ENCODE data around the gene OR5J2.
"Not testable (repeated sequence)": the region's sequence is repeated elsewhere in the genome, so short reads cannot be mapped to it uniquely, and the experiment has no call there.

Gene OR5J2

DNA sequence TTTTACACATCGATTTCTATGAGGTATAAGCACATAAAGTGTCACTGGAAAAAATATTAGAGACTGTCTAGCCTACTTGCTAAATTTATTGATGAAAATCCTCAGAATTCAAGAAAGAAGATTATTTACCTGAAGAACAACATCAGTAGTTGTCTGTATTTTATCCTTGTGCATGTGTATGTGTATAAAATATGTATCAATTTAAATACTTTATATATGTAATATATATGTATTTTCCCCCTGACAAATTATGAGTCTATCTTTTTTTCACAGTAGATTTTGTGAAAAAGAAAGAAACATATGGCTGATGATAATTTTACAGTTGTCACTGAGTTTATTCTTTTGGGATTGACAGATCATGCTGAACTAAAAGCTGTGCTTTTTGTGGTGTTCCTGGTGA lies at the start of gene OR5J2:
Gene OR5J2 (plus strand): TSS at position 301 of the 400 bp plus-strand sequence. CDS start 0 bp downstream, at position 301.
- DNase-seq: no peak

DNA sequence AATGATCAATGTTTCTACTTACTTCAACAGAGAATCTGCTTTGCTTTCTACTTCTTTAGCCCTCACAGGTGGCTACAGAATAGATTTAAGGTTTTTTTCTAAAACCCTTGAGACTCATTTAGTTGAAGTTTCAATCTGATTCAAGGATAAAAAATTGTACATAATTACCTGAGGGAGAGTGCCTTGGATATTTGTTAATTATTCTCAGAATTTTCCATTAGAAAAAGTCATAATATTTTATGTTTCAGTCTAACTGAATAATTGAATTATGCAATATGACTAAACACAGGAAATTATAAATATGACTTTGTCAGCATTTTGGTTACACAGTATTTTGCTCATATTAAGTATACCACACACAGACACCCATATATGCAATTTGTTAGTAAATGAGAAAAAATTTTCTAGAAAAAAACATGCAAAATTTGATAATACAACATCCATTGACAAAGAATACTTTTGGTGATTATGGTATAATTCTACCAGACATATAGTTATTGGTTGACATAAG lies 36.2 kb upstream of the OR5J2 start, which contains the start of gene OR8J3:
Gene OR8J3 (minus strand): TSS at position 51 of the 511 bp plus-strand sequence. CDS start 2,483 bp downstream, outside the sequence.
- DNase-seq: no peak

DNA sequence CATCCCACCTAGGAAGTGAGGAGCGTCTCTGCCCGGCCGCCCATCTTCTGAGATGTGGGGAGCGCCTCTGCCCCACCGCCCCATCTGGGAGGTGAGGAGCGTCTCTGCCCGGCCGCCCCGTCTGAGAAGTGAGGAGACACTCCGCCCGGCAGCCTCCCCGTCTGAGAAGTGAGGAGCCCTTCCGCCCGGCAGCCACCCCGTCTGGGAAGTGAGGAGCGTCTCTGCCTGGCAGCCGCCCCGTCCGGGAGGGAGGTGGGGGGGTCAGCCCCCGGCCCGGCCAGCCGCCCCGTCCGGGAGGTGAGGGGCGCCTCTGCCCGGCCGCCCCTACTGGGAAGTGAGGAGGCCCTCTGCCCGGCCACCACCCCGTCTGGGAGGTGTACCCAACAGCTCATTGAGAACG lies 32.7 kb upstream of the OR5J2 start:
- DNase-seq: not testable (repeated sequence)

DNA sequence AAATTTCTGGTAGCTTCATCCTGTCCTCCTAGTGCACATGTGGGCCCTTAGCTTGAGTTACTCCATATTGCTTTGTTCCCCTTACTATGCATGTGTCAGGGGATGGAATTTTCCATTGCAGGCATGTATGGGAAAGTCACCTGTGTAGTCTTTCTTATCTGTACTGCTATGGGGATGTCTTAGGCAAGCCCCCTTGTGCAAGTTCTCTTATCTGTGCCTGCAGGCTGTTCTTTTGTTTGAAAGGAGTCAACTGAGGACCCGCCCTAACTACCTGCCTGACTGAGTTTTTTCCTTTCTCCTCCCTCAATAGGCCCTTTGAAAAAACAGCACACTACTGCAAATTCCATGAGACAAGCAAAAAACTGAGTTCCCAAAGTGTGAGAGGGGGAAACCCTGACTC lies 25.0 kb upstream of the OR5J2 start:
- no peak for DNase-seq

DNA sequence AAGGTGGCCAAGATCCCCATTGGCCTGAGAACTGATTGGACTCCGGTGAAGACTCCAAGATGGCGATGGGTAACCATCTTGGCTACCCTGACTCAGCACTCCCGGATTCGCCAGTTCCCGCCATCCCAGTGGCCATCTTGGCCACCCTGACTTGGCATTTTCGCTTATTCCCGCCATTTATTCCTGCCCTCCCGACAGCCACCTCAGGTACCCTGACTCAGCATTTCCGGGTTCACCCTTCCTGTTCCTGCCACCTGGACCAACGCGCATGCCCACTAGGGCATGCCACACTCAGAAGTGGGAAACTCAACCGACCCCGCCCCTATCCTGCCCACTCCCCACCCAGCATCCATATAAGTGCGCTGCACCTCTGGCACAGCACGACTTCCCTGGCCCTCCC lies 24.1 kb upstream of the OR5J2 start:
- DNase-seq: no peak

DNA sequence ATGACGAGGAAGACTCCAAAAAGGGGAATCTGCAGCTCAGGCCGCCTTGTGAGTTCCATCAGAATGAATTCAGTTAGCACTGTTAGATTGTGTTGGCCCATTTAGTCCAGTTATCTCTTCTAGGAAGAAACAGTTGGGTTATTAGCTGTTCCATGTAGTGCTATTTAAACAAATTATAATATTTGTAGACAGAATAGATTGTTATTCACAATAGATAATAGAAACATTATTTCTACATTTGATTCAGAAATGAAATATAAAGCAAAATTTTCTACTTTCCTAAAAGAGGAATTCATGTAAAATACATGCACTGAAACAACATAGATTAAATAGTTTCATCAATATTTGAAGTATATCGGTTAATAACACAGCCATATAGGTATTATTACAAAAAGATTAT lies 16.2 kb upstream of the OR5J2 start, which contains the start of gene OR8K5:
Gene OR8K5 (minus strand): TSS at position 101 of the 400 bp plus-strand sequence. CDS start 0 bp downstream, at position 101.
- DNase-seq: no peak

DNA sequence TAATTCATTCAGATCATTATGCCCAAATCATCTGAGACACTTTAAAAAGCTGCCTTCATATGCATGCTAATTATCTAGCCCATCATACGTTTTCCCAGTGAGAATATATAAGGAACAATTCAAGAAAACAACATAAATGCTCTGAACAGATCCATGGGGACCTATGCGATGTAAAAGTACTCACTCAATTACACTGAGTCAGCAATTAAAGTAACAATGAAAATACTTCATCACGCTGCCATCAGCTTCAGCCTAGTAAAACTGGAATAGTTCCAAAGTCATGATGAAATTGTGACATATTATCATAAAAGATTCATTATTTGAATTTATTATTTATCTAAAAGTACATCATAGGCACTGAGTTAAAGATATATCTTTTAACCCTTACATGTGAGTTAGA lies 12.6 kb upstream of the OR5J2 start:
- DNase-seq: no peak

DNA sequence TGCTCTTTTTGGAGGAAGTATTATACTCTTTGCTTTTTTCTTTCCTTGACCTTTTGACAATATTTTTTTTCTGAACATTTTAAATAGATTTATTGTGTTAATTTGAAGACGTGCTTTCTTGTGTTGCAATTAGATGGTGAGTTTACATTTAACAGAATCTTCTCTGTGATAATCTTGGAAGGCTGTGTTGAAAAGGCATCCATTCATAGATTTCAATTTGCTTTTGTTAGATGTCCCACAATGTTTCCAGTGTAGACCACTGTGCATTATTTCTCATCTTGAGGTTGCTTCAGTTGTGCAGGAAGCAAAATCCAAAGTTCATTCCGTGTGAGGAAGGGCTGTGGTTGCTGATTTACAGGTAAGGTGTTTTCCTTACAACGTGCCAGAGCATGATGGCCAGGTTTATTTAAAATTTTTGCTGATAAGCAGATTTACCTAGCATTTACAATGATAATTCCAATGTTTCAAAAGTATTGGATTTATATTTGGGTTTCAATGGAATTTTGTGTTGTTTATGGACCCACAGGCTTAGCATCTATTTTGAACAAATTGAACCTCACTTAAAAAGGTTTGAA lies 4.1 kb upstream of the OR5J2 start:
- no peak for DNase-seq

DNA sequence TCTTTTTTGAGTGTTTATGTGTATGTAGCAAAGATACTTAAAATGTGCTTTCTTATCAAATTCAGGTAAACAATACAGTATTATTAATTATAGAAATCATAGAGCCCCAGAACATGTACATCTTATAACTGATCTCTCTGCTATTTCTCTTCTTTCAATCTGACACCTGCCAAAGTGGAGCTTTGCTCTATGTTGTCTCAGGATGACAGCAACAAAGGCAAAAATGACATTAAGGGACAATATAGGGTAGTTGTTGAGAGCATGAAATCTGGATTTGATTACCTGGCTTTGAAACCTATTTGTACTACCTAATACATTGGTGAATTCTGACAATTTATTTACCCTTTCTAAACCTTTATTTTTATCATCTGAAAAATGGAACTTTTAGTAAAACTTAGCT lies 7.0 kb downstream of the OR5J2 start:
- DNase-seq: no peak

DNA sequence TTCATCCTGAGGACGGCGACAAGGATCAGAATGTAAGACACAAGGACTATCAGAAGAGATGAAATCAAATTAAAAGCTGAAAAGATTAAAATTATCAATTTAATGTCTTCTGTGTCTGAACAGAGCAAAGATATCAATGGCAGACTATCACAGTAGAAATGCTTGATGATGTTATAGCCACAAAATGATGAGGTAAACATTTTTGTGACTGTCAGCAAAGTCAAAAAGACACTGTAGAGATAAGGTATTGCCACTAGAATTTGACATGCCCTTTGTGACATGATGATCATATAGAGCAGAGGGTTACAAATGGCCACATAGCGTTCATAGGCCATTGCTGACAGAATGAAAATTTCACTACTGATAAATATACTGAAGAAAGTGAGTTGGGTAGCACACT lies 12.2 kb downstream of the OR5J2 start:
- DNase-seq: no peak

DNA sequence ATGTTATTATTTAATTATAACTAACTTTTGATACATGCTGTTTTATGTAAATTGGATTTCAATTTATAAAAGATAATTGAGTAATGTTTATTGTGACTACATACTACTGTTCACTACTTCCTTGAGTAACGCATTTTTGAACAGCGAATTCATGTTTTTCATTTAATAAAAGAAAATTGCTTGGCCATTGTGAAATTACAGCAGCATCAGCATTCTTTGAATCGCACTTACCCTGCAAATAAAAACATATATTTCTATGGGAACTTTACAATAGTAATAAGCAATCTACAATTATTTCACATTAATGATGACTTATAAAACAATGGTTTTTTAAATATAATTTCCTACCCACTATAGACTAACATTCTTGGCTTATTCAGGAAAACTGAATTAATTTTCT lies 20.3 kb downstream of the OR5J2 start:
- no peak for DNase-seq

DNA sequence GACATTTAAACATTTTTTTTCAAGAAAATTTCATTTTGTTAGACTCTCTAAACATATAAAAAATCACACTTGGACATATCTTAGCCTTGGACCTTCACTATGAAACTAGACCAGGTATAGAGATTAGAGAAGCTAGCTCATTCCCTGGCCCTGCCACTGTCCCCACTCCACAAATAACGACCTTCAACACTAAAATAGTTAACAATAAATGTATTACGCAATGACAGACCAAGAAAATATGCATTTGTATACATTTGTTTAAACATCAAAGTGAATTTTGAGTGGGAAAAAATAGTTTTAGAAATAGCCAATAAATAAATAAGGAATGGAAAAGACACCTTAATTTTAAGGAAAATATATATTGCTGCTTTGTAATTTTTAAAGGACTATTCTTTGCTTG lies 20.9 kb downstream of the OR5J2 start:
- no peak for DNase-seq

DNA sequence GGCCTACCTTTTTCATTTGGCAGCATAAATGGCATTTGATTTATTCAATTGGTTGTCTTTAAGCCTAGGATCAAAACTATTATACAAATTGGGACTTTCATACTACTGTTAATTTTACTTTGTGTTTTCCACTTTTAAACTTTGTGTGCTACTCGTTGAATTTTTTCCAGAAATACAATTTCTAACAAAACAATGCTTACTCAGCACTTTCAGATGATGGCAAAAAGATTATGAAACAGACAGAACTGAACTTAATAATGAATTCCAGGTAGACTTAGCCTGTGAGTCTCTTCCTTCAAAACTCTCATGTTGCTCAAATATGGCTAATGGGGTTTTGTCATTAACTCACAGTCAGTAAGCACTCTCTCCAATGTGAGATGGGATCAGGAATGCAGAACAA lies 31.4 kb downstream of the OR5J2 start:
- no peak for DNase-seq

DNA sequence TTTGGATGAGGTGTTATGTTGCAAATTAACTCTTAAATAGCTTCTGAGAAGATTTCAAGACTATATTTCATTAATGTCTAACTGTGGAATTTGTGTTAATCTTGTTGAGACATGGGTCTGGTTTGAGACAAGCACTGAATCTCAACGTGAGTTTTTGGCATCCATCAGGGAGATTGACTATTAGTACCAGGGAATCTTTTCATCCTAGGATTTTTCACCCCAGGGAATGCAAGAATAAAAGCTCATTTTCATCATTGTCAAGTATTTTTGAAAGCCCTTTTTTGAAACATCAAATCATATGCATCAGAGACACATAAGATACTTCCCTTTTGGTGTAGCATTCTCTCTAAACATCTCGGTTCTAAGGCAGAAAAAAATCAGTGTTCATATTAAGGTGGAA lies 38.1 kb downstream of the OR5J2 start:
- DNase-seq: no peak

DNA sequence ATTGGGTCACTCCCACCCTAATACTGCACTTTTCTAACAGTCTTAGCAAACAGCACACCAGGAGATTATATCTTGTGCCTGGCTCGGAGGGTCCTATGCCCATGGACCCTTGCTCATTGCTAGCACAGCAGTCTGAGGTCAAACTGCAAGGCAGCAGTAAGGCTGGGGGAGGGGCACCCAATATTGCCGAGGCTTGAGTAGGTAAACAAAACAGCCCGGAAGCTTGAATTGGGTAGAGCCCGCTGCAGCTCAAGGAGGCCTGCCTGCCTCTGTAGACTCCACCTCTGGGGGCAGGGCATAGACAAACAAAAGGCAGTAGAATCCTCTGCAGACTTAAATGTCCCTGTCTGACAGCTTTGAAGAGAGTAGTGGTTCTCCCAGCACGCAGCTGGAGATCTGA lies 43.3 kb downstream of the OR5J2 start:
- not testable (repeated sequence) for DNase-seq

All from SIG-M5 (cell line).